Measurements from ENCODE around the gene MAVS.

The MAVS gene

GRCh38 chr20:3911956-3912355, 65.3 kb downstream of the MAVS start:
- DNase-seq (ENCODE audit: low spot score) = peak; percentile 27

- DNase-seq (ENCODE audit: low spot score) = no peak
Measured at GRCh38 chr20:3914446-3914845, 67.8 kb downstream of the MAVS start.

- DNase-seq (ENCODE audit: low spot score) = no peak
Measured at GRCh38 chr20:3915691-3916090, 69.1 kb downstream of the MAVS start.

GRCh38 chr20:3916364-3916763, 69.7 kb downstream of the MAVS start:
- no peak for DNase-seq (ENCODE audit: low spot score)

- no peak for DNase-seq (ENCODE audit: low spot score)
Measured at GRCh38 chr20:3919352-3919751, 72.7 kb downstream of the MAVS start.

GRCh38 chr20:3922223-3922982, 75.8 kb downstream of the MAVS start:
- DNase-seq (ENCODE audit: low spot score) = no peak

- DNase-seq (ENCODE audit: low spot score) = no peak
Measured at GRCh38 chr20:3922983-3923339, 76.3 kb downstream of the MAVS start.

- no peak for DNase-seq (ENCODE audit: low spot score)
Measured at GRCh38 chr20:3923818-3924217, 77.2 kb downstream of the MAVS start.

DNA sequence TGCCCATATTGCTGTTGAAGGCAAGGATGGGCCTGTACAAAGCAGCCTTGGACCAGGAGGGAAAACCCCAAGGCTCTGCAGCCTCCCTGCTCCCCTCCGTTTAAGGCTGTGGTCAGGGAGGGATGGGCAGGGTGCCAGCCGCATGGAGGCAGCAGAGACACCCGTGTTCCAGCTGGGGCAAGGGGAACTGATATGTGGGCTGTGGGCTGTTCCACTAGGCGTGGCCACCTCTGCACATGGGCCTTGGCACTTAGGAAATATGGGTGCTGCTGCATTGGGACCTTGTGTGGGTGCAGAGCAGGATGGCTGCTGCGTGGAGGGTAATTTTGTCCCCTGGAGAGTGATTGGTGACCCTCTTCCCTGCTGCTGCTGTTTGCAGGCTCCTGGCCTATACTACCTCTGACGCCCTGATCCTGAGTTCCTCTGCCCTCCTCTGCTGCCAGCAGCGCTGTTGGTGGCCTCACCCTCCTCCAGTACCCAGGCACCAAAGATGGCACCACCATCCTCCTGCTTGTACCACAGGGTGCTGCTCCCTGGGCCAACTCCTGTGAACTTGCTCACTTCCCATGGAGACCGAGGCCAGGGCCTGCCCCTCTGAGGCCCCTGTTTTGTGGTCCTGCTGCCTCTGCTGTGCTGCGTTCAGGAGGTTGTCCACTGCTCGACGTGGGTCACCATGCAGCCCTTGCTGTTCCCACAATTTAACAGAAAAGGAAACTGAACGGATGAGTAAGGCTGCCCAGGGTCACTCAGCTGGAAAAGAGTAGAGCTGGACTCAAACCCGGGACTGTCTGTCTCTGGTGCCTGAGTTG, 77.9 kb downstream of the MAVS start:
- DNase-seq (ENCODE audit: low spot score) = no peak

DNA sequence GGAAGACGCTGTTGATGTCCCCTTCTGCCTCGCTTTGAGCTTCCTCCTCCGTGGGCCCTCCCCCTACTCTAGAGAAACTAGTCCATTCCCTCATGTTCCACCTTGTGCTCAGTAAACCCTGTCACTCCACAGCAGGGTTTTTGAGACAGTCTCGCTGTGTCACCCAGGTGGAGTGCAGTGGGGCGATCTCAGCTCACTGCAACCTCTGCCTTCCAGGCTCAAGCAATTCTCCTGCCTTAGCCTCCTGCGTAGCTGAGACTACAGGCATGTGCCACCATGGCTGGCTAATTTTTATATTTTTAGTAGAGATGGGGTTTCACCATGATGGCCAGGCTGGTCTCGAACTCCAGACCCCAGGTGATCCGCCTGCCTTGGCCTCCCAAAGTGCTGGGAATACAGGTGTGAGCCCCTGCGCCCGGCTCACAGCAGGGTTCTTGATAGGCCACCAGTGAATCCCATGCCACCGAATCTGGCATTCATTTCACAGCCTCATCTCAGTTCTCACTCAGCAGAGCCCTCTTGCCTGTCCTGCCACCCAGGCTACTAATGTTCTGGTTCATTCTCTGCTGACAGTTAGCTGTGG, 78.6 kb downstream of the MAVS start:
- DNase-seq (ENCODE audit: low spot score) = no peak

All from ecto neural progenitor cell (in vitro differentiated cells).